Right lobe of liver (tissue), 4 donors: ENCODE results near the gene LANCL2.

ENCODE experiments used
- POLR2A ChIP-seq: fragments of 450-650 bp; IDR thresholded peaks from one replicate; pipeline ENCODE4 v1.6.1; 2017; ENCODE audit warnings: antibody characterized with exemption, mild to moderate bottlenecking
- TF ChIP-seq, protein P1 (sequence below), 4 donors: fragments of 200-600 bp in 3 of 4; fragments of 450-650 bp in 1 of 4; IDR thresholded peaks; one replicate each; pipeline versions ENCODE4 v1.5.1 to v1.8.0; 2016 to 2022; ENCODE audit warnings: antibody characterized with exemption in 4 of 4, mild to moderate bottlenecking in 2 of 4
- donor health status: DM: no; HTN: no; CAD: no.
- donor health status: DM: no; HTN: no; CAD: no.
- donor health status: DM: no; HTN: yes; CAD: no.

DNA sequence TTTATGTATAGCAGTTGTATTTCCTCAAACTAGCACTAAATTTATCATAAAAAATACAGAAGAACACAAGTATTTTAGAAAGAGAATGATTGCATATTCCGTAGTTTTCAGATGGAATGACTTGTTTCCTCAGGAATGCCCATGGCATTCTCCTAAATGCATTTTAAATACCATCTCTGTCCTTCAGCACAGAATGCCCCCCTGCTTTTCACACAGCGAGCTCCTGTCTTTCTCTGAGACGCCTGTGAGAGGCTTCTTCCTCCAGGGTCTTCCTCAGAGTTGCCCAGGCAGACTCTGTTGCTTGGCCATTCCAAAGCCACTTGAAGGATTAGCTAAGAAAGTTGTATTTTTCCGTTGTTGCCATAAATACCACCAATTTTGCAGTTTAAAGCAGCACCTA, 10.1 kb downstream of the LANCL2 start:
- no peak for TF ChIP-seq POLR2A
- TF ChIP-seq, protein P1, sequence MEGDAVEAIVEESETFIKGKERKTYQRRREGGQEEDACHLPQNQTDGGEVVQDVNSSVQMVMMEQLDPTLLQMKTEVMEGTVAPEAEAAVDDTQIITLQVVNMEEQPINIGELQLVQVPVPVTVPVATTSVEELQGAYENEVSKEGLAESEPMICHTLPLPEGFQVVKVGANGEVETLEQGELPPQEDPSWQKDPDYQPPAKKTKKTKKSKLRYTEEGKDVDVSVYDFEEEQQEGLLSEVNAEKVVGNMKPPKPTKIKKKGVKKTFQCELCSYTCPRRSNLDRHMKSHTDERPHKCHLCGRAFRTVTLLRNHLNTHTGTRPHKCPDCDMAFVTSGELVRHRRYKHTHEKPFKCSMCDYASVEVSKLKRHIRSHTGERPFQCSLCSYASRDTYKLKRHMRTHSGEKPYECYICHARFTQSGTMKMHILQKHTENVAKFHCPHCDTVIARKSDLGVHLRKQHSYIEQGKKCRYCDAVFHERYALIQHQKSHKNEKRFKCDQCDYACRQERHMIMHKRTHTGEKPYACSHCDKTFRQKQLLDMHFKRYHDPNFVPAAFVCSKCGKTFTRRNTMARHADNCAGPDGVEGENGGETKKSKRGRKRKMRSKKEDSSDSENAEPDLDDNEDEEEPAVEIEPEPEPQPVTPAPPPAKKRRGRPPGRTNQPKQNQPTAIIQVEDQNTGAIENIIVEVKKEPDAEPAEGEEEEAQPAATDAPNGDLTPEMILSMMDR (IDR thresholded peaks at IDR 0.05), result no peak
